Dedifferentiated amniotic fluid mesenchymal stem cell (primary cell): Measurements from ENCODE around the gene C20orf202.
"Not testable (repeated sequence)": the region's sequence is repeated elsewhere in the genome, so short reads cannot be mapped to it uniquely, and the experiment has no call there.

Experiments used
- DNase-seq: peaks from one replicate; pipeline ENCODE4 v3.0.0-alpha.2; 2016; ENCODE audit errors: extremely low spot score

C20orf202 gene

GRCh38 chr20:1209447-1210387, 6.5 kb downstream of the C20orf202 start:
- DNase-seq = no peak

GRCh38 chr20:1210501-1210900, 7.2 kb downstream of the C20orf202 start:
- DNase-seq = no peak

- no peak for DNase-seq
These were observed 8.8 kb downstream of the C20orf202 start for GRCh38 chr20:1212023-1212422.

GRCh38 chr20:1212607-1213396, 9.5 kb downstream of the C20orf202 start:
- DNase-seq = peak; percentile 67

GRCh38 chr20:1214838-1215261, 11.6 kb downstream of the C20orf202 start:
- DNase-seq = no peak

- no peak for DNase-seq
These were observed 12.3 kb downstream of the C20orf202 start for GRCh38 chr20:1215386-1216170.

GRCh38 chr20:1216527-1217427, 13.5 kb downstream of the C20orf202 start:
- not testable (repeated sequence) for DNase-seq

- not testable (repeated sequence) for DNase-seq
These were observed 19.5 kb downstream of the C20orf202 start for GRCh38 chr20:1222750-1223149.

- DNase-seq = no peak
These were observed 21.1 kb downstream of the C20orf202 start for GRCh38 chr20:1224205-1224890.

- no peak for DNase-seq
These were observed 22.1 kb downstream of the C20orf202 start for GRCh38 chr20:1225263-1225782.

GRCh38 chr20:1225783-1226654, 22.8 kb downstream of the C20orf202 start, which contains the start of gene RAD21L1:
Gene RAD21L1 (plus strand): TSS chr20:1226044. CDS start chr20:1228454, 2,410 bp downstream.
- DNase-seq = peak; percentile 20

GRCh38 chr20:1229541-1229940, 26.3 kb downstream of the C20orf202 start:
- no peak for DNase-seq

- no peak for DNase-seq
These were observed 29.2 kb downstream of the C20orf202 start for GRCh38 chr20:1232286-1233111.

- no peak for DNase-seq
These were observed 37.3 kb downstream of the C20orf202 start for GRCh38 chr20:1240549-1240948.

GRCh38 chr20:1241456-1241855, 38.2 kb downstream of the C20orf202 start:
- DNase-seq = no peak

GRCh38 chr20:1242099-1242498, 38.8 kb downstream of the C20orf202 start:
- DNase-seq = no peak

- DNase-seq = peak; percentile 71
These were observed 39.3 kb downstream of the C20orf202 start for GRCh38 chr20:1242530-1242929.

- no peak for DNase-seq
These were observed 42.3 kb downstream of the C20orf202 start for GRCh38 chr20:1245578-1245977.
